ENCODE data around the gene CHI3L2. TPM values are rescaled to one million over a fixed set of nuclear protein-coding genes. Genes with fewer than 3 reads are reported as not detected.

CHI3L2 gene
- polyA plus RNA-seq, 1 donor = 2.4 TPM

Other genes with a start within 250 kb of the CHI3L2 start
- gene DRAM2, start 87.6 kb upstream of the CHI3L2 start, polyA plus RNA-seq = 78.5 TPM
- gene CEPT1, start 87.5 kb upstream of the CHI3L2 start, polyA plus RNA-seq = 57.3 TPM
- gene DENND2D, start 27.1 kb upstream of the CHI3L2 start, polyA plus RNA-seq = 40.0 TPM
- gene CHIA, start 63.1 kb downstream of the CHI3L2 start, polyA plus RNA-seq = not detected
- 4.1 TPM for gene OVGP1, start 200.0 kb downstream of the CHI3L2 start, polyA plus RNA-seq
- gene WDR77, start 221.5 kb downstream of the CHI3L2 start, polyA plus RNA-seq = 35.3 TPM
- gene ATP5PB, start 221.8 kb downstream of the CHI3L2 start, polyA plus RNA-seq = 333 TPM
- 3.6 TPM for gene C1orf162, start 246.3 kb downstream of the CHI3L2 start, polyA plus RNA-seq